ENCODE measurements around the gene DIS3L2. TPM values are rescaled to one million over a fixed set of nuclear protein-coding genes. Genes with fewer than 3 reads are reported as not detected.
"Not testable (repeated sequence)": the region's sequence is repeated elsewhere in the genome, so short reads cannot be mapped to it uniquely, and the experiment has no call there.

Gene DIS3L2
- total RNA-seq, 1 donor from 2014 or later, result 20.6 TPM

DNA sequence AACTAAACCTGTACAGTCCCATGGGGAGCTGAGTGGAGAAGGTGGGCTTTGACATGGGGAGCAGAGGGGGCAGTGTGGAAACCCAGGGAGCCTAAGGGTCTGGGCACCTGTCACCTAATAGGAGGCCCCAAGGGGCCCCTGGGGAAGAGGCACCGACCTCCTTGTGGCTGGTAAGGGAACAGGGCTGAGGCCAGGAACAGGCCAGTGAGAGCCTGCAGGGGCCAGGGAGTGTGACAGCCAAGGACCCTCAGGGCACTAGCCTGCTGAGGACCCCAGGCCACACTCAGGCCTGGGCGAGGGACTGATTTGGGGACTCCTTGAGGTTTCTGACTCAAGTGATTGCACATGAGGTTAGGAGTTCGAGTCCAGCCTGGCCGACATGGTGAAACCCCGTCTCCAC, 392.6 kb downstream of the DIS3L2 start:
- intact Hi-C loops (cut with DNase I), result no loop called here
- Histone ChIP-seq H3K9me3 (no peaks in the 10 kb centered on the region), H3K27ac (no peak overlapping the region), H3K4me1 (no peaks in the 10 kb centered on the region), H3K27me3 (peaks cover 19% of the 10 kb centered on the region), H3K4me3 (no peak overlapping the region), H3K36me3 (no peaks in the 10 kb centered on the region)
- TF ChIP-seq, protein P1, sequence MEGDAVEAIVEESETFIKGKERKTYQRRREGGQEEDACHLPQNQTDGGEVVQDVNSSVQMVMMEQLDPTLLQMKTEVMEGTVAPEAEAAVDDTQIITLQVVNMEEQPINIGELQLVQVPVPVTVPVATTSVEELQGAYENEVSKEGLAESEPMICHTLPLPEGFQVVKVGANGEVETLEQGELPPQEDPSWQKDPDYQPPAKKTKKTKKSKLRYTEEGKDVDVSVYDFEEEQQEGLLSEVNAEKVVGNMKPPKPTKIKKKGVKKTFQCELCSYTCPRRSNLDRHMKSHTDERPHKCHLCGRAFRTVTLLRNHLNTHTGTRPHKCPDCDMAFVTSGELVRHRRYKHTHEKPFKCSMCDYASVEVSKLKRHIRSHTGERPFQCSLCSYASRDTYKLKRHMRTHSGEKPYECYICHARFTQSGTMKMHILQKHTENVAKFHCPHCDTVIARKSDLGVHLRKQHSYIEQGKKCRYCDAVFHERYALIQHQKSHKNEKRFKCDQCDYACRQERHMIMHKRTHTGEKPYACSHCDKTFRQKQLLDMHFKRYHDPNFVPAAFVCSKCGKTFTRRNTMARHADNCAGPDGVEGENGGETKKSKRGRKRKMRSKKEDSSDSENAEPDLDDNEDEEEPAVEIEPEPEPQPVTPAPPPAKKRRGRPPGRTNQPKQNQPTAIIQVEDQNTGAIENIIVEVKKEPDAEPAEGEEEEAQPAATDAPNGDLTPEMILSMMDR (IDR thresholded peaks at IDR 0.05), result no peak
- no peak for DNase-seq (ENCODE audit: low spot score in 2 of 2)

DNA sequence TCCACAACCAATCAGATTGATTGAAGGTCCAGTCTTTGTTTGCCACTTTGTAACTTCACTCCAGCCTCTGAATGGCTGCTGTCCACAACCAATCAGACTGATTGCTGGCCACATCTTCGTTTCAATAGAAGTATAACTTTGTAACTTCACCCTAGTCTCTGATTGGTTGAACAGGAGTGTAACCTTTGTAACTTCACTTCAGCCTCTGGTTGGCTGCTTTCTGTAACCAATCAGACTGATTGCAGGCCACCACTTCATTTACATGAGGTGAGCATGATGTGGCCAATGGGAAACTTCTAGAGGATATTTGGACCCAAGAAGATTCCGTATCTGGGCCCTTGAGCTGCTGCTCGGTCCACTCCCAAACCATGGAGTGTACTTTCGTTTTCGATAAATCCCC, 400.1 kb downstream of the DIS3L2 start:
- Histone ChIP-seq H3K4me1 (no peaks in the 10 kb centered on the region), H3K27me3 (no peaks in the 10 kb centered on the region), H3K27ac (no peak overlapping the region), H3K9me3 (no peaks in the 10 kb centered on the region), H3K36me3 (no peaks in the 10 kb centered on the region), H3K4me3 (no peak overlapping the region)
- DNase-seq (ENCODE audit: low spot score in 2 of 2), result no peak
- TF ChIP-seq, protein P1 (IDR thresholded peaks at IDR 0.05), result no peak
- intact Hi-C loops (cut with DNase I), result no loop called here

DNA sequence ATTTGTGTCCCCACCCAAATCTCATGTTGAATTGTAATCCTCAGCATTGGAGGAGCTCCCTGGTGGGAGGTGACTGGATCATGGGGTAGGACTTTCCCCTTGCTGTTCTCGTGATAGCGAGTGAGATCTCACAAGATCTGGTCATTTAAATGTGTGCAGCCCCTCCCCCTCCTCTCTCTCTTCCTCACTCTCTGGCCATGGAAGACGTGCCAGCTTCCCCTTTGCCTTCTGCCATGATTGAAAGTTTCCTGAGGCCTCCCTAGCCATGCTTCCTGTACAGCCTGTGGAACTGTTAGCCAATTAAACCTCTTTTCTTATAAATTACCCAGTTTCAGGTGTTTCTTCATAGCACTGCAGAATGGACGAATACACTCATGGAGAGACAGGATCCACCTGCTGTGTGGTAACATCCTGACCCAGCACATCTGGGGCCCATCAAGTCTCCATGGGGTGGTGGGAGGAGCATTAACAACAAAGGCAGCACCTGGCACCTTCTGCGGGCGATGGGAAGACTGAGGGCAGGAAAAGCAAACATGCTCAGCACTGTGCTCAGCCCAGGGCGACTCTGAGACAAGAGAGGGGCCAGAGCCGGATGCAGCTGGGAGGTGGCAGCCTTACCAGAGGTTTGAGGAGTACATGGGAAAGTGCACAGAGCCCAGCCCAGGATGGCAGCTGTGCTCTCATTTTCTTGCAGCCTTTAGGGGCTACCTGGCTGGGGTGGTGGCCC, 400.8 kb downstream of the DIS3L2 start:
- Histone ChIP-seq H3K4me1 (no peaks in the 10 kb centered on the region), H3K27me3 (no peaks in the 10 kb centered on the region), H3K4me3 (no peak overlapping the region), H3K36me3 (no peaks in the 10 kb centered on the region), H3K9me3 (no peaks in the 10 kb centered on the region), H3K27ac (no peak overlapping the region)
- DNase-seq (ENCODE audit: low spot score in 2 of 2), result no peak
- TF ChIP-seq, protein P1 (IDR thresholded peaks at IDR 0.05), result no peak
- intact Hi-C loops (cut with DNase I), result no loop called here

DNA sequence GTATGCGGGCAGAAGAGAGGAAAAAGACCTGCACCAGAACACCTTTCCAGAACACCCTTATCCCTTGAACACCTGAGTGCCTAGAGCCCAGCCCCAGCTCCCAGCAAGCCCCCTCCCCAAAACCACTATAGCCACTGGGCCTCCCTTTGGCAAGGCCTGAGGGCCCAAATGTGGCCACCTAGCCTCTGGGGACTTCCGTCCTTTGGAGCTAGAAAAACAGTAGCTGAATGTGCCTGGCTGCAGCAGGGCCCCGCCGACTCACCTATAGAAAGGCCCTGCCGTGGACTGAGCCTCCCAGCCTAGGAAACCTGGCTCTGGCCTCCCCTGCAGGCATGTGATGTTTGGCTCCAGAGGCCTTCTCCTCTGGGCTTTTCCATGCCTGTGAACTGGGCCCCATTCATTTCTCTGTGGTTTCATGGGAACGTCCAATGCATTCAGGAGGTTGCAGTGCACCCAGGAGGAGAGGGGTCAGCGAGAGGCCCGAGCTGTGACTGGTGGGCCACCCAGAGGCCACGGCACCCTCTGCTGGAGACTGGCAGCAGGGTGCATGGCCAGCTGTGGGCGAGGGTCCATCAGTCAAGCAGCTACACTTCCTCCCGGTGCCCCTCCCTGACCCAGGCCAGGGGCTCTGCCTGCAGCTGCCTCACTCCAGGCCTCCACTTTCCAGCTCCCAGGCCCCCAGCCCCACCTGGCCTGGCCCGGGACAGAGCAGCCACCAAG, 401.7 kb downstream of the DIS3L2 start:
- H3K4me1 ChIP-seq; H3K36me3 ChIP-seq; H3K9me3 ChIP-seq; DNase-seq (ENCODE audit: low spot score in 2 of 2); intact Hi-C loops (cut with DNase I); H3K27ac ChIP-seq; H3K27me3 ChIP-seq: not testable (repeated sequence)
- H3K4me3 ChIP-seq, result peak overlapping the region in 1 of 2 donors; percentile 24

DNA sequence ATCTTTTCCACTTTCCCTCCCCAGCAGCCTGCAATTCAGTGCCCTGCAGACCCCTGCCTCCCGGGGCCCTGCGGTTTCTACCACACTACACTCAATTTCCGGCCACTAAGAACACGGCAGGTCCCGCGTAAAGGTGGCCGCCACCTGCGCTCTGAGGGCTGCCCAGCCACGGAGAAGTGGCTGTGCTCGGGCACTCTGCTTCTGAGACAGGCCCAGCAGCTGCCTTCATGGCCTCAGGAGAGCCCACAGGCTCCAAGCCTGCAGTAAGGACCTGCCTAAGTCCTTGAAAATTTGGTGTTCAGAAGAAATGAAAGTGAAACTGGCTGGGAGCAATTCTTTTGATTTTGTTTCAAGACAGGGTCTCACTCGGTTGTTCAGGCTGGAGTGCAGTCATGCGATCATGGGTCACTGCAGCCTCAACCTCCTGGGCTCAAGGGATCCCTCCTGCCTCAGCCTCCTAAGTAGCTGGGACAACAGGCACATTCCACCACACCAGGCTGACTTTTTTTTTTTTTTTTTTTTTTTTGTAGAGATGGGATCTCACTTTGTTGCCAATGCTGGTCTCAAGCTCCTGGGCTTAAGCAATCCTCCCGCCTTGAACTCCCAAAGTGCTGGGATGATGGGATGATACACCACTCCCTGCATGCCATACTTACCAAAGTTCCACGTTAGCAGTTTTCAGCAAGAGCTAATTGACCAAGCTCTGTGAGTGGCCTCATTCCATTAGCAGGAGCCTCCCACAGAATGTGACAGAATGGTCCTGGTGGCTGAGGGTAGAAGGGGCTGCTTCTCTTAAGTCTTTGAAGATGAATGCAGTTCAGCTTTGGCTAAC, 402.5 kb downstream of the DIS3L2 start:
- Histone ChIP-seq H3K4me3 (peak overlapping the region in 1 of 2 donors; percentile 24), H3K9me3 (no peaks in the 10 kb centered on the region), H3K36me3 (no peaks in the 10 kb centered on the region), H3K27ac (no peak overlapping the region), H3K27me3 (no peaks in the 10 kb centered on the region), H3K4me1 (no peaks in the 10 kb centered on the region)
- TF ChIP-seq, protein P1 (IDR thresholded peaks at IDR 0.05), result no peak
- DNase-seq (ENCODE audit: low spot score in 2 of 2), result no peak
- intact Hi-C loops (cut with DNase I), result no loop called here

DNA sequence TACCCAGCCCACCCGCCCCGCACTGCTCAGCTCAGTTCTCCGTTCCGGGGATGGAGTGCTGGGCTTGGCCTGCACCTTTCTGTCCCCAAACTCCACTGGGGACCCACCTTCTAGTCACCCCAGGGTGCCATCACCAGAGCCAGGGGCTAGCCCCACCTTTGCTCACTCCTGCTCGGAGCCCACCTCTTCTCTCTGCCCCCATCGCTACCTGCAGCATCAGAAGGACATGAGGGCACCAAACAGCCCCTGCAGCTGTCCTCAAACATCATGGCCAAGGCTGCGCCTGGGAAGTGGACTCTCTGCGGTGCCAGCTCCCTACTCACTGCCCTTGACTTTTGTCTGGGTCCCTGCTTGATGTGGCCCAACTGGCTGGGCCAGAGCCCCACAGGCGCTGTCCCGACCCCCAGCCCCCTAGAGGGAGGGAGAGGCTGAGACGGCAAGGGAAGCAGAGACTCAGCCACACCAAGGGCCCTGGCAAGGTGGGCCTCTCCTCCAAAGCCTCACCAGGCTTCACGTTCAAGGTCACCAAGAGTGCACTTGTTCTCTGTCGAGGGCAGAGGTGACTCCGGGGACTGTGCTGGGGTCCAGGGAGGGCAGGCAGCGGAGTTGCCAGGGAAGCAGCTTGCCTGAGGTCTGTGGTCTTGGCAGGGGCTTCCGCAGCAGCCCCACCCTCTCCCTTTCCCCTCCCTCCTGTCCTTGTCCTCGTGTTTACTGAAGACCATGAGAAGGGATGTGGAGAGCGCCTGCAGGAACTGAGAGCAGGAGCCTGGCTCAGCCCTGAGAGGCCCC, 403.5 kb downstream of the DIS3L2 start:
- H3K27me3 ChIP-seq; intact Hi-C loops (cut with DNase I); H3K36me3 ChIP-seq; DNase-seq (ENCODE audit: low spot score in 2 of 2); H3K4me1 ChIP-seq; H3K27ac ChIP-seq; H3K9me3 ChIP-seq; H3K4me3 ChIP-seq: not testable (repeated sequence)

Measured in ascending aorta (tissue), 2 donors.